Hematopoietic multipotent progenitor cell (in vitro differentiated cells): ENCODE results near the gene CDK17. TPM values are rescaled to one million over a fixed set of nuclear protein-coding genes. Genes with fewer than 3 reads are reported as not detected.
"Not testable (repeated sequence)": the region's sequence is repeated elsewhere in the genome, so short reads cannot be mapped to it uniquely, and the experiment has no call there.

Experiments used
- DNase-seq, 3 donors: peaks; one replicate each; pipeline ENCODE4 v3.0.0-alpha.2; 2011 to 2015; ENCODE audit warnings: low read depth in 2 of 3, low spot score in 2 of 3
- total RNA-seq: library from RNA; depleted of rRNA; stranded (reverse); fragments of >200 nt; gene quantifications from one replicate; pipeline ENCODE4 v1.2.3, GENCODE V29; 2012

CDK17 gene
- total RNA-seq, 1 donor: 33.9 TPM

- no peak for DNase-seq
These were observed 73.5 kb downstream of the CDK17 start for GRCh38 chr12:96326628-96327227.

GRCh38 chr12:96323906-96324305 is 76.3 kb downstream of the CDK17 start:
- DNase-seq: no peak

- no peak for DNase-seq
These were observed 77.5 kb downstream of the CDK17 start for GRCh38 chr12:96322720-96323119.

GRCh38 chr12:96321941-96322340 is 78.3 kb downstream of the CDK17 start:
- no peak for DNase-seq

- DNase-seq: not testable (repeated sequence)
These were observed 82.4 kb downstream of the CDK17 start for GRCh38 chr12:96317801-96318200.

- DNase-seq: peak in 2 of 3 donors; percentile 5 to 40
These were observed 84.3 kb downstream of the CDK17 start for GRCh38 chr12:96315741-96316481.

- no peak for DNase-seq
These were observed 85.5 kb downstream of the CDK17 start for GRCh38 chr12:96314723-96315122.

- DNase-seq: no peak
These were observed 86.6 kb downstream of the CDK17 start for GRCh38 chr12:96313606-96314005.

GRCh38 chr12:96311191-96311590 is 89.0 kb downstream of the CDK17 start:
- no peak for DNase-seq

- DNase-seq: no peak
These were observed 90.2 kb downstream of the CDK17 start for GRCh38 chr12:96310067-96310466.

- no peak for DNase-seq
These were observed 91.4 kb downstream of the CDK17 start for GRCh38 chr12:96308881-96309280.

GRCh38 chr12:96305665-96306064 is 94.6 kb downstream of the CDK17 start:
- no peak for DNase-seq

- no peak for DNase-seq
These were observed 96.6 kb downstream of the CDK17 start for GRCh38 chr12:96303653-96304052.

GRCh38 chr12:96302687-96303310 is 97.4 kb downstream of the CDK17 start:
- DNase-seq: no peak

GRCh38 chr12:96301732-96302131 is 98.5 kb downstream of the CDK17 start:
- DNase-seq: no peak

GRCh38 chr12:96300064-96300463 is 100.2 kb downstream of the CDK17 start:
- DNase-seq: no peak

GRCh38 chr12:96297504-96297903 is 102.7 kb downstream of the CDK17 start:
- DNase-seq: no peak

- no peak for DNase-seq
These were observed 104.6 kb downstream of the CDK17 start for GRCh38 chr12:96295532-96296160.

GRCh38 chr12:96294831-96295230 is 105.4 kb downstream of the CDK17 start:
- DNase-seq: peak in 1 of 3 donors; percentile 51

- DNase-seq: no peak
These were observed 107.1 kb downstream of the CDK17 start for GRCh38 chr12:96293093-96293492.

- DNase-seq: no peak
These were observed 111.2 kb downstream of the CDK17 start for GRCh38 chr12:96289067-96289466.
